Left ventricle myocardium inferior (tissue), 1 donor: ENCODE data around the gene IGSF23. TPM values are rescaled to one million over a fixed set of nuclear protein-coding genes. Genes with fewer than 3 reads are reported as not detected.

Experiments
- DNase-seq: peaks from one replicate; pipeline ENCODE4 v3.0.0-alpha.2; 2020
- H3K27ac ChIP-seq: fragments of 200-600 bp; replicated peaks from 2 replicates; pipeline ENCODE4 v1.8.0; 2021
- H3K27me3 ChIP-seq: fragments of 200-600 bp; 2 replicates; pipeline ENCODE4 v1.8.0; 2021; ENCODE audit warnings: low read depth
- H3K36me3 ChIP-seq: fragments of 200-600 bp; 2 replicates; pipeline ENCODE4 v1.8.0; 2021
- H3K4me1 ChIP-seq: fragments of 200-600 bp; 2 replicates; pipeline ENCODE4 v1.8.0; 2021
- H3K4me3 ChIP-seq: fragments of 200-600 bp; 2 replicates; pipeline ENCODE4 v1.8.0; 2021; ENCODE audit warnings: mild to moderate bottlenecking, moderate library complexity
- H3K9me3 ChIP-seq: fragments of 200-600 bp; replicated peaks from 2 replicates; pipeline ENCODE4 v1.8.0; 2021
- CTCF ChIP-seq: fragments of 200-600 bp; IDR thresholded peaks from 2 replicates; pipeline ENCODE4 v1.8.0; 2021; ENCODE audit warnings: antibody characterized with exemption, mild to moderate bottlenecking, borderline replicate concordance
- intact Hi-C: fragments of 100-400 bp; cut with micrococcal nuclease; formaldehyde crosslinking; loops from one replicate; pipeline ENCODE4 v1.11.0; 2022
- total RNA-seq: library from RNA; stranded (reverse); fragmentation: NEBNext Ultra II Directional; extraction: Animal tissue kit (Norgen Biotek cat#: 25700); gene quantifications from one replicate; pipeline ENCODE4 v1.2.1, GENCODE V29; 2021
- donor health status: DM: no; HTN: yes; CAD: no; lungs with severe emphysema.

Gene IGSF23
- total RNA-seq, 1 donor from 2014 or later, result not detected

DNA sequence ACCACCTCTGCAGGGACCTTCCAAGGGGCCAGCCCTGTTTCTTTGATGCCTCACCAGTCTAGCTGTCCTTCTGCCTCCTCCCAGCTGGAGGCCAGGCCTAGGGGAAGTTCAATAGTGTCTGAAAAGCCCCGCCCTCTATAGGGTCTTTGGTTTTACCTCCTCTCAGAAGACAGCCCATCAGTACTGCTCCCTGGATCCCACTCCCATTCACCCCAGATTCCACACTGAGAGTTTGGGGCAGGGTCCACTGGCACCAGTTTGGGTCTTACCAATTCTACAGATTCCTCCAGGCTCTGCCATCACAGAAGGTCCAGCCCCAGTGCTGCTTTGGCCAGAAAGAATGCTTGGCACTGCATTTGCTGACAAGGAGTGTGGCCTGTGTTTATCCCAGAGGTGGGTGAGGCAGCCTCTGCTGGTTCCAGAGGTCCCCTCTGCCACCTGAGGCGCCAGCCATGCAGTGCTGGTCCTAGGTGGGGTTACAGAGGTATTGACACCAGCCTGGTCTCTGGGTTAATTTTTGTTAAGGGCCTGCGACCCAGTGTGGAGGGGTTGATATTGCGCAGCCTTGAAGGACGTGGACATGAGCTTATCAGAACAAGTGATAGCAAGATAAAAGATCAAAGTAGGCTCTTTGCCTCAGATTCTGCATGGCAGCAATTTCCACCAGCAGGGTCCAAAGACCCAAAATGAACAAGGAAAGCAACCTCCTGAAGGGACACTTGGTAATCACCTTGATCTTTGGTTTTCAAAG lies 41.4 kb upstream of the IGSF23 start:
- no peaks in the 10 kb centered on the region for H3K9me3 ChIP-seq
- H3K27ac ChIP-seq, result no peak overlapping the region
- TF ChIP-seq CTCF, result no peak
- peaks cover 28% of the 10 kb centered on the region for H3K27me3 ChIP-seq
- DNase-seq, result no peak
- intact Hi-C loops, result no loop called here
- no peak overlapping the region for H3K4me3 ChIP-seq
- no peaks in the 10 kb centered on the region for H3K36me3 ChIP-seq
- H3K4me1 ChIP-seq, result no peaks in the 10 kb centered on the region

- Histone ChIP-seq H3K27ac (no peak overlapping the region), H3K9me3 (no peaks in the 10 kb centered on the region), H3K27me3 (peaks cover 24% of the 10 kb centered on the region), H3K4me3 (no peak overlapping the region), H3K36me3 (no peaks in the 10 kb centered on the region), H3K4me1 (no peaks in the 10 kb centered on the region)
- TF ChIP-seq CTCF, result no peak
- no peak for DNase-seq
- intact Hi-C loops, result no loop called here
Observed at GRCh38 chr19:44572581-44572900, 40.8 kb upstream of the IGSF23 start.

GRCh38 chr19:44573183-44573582 lies 40.2 kb upstream of the IGSF23 start:
- no peak overlapping the region for H3K4me3 ChIP-seq
- DNase-seq, result no peak
- H3K9me3 ChIP-seq, result no peaks in the 10 kb centered on the region
- peaks cover 20% of the 10 kb centered on the region for H3K27me3 ChIP-seq
- TF ChIP-seq CTCF, result no peak
- no peaks in the 10 kb centered on the region for H3K36me3 ChIP-seq
- intact Hi-C loops, result no loop called here
- no peak overlapping the region for H3K27ac ChIP-seq
- no peaks in the 10 kb centered on the region for H3K4me1 ChIP-seq

GRCh38 chr19:44573627-44574026 lies 39.7 kb upstream of the IGSF23 start:
- H3K27ac ChIP-seq, result no peak overlapping the region
- no peaks in the 10 kb centered on the region for H3K4me1 ChIP-seq
- intact Hi-C loops, result loop anchor here (2.0 kb wide), 1 partner anchor 83 kb away; no protein-coding TSS in a partner anchor
- H3K4me3 ChIP-seq, result no peak overlapping the region
- H3K27me3 ChIP-seq, result peaks cover 17% of the 10 kb centered on the region
- H3K9me3 ChIP-seq, result no peaks in the 10 kb centered on the region
- no peak for TF ChIP-seq CTCF
- H3K36me3 ChIP-seq, result no peaks in the 10 kb centered on the region
- DNase-seq, result no peak

- no peak overlapping the region for H3K27ac ChIP-seq
- no peak overlapping the region for H3K4me3 ChIP-seq
- intact Hi-C loops, result loop anchor here (2.0 kb wide), 1 partner anchor 82 kb away; no protein-coding TSS in a partner anchor
- H3K4me1 ChIP-seq, result no peaks in the 10 kb centered on the region
- no peaks in the 10 kb centered on the region for H3K36me3 ChIP-seq
- peaks cover 11% of the 10 kb centered on the region for H3K27me3 ChIP-seq
- no peak for DNase-seq
- no peaks in the 10 kb centered on the region for H3K9me3 ChIP-seq
- no peak for TF ChIP-seq CTCF
Observed at GRCh38 chr19:44574186-44574950, 39.0 kb upstream of the IGSF23 start.
